Measurements from ENCODE around the gene TBXT. TPM values are rescaled to one million over a fixed set of nuclear protein-coding genes. Genes with fewer than 3 reads are reported as not detected.

Gene TBXT
- total and polyA plus RNA-seq, 2 of the 13 experiments (the other 11 are each of a cell fraction or from before 2014, with no cell fraction given) = not detected

DNA sequence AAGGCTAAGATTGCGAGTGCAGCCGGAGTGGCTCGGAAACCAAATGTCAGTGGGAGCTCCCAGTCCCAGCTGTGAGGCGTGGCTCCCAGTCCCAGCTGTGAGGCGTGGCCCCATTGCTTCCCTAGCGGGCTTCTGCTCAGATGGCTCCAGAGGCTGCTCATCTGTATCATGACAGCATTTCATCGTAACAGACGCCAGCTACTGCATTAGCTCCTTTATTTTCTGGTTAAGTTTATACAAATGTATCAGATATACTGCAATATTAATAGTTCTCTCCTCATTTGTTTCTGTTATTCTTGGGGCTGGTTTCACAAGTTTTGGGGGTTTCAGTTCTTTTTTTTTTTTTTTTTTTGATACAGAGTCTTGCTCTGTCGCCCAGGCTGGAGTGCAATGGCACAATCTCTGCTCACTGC lies 34.7 kb upstream of the TBXT start (continued):
- TF ChIP-seq ZBTB40 (IDR thresholded peaks at IDR 0.05) = no peak
- no peak for TF ChIP-seq ZBTB40 (CRISPR knock-in tag; IDR thresholded peaks at IDR 0.05)

- Histone ChIP-seq H2AFZ (ENCODE audit: low read length) (no peak overlapping the region), H3K4me1 (ENCODE audit: insufficient read depth, low read length) (no peaks in the 10 kb centered on the region), H3K9me3 (ENCODE audit: low read length) (no peaks in the 10 kb centered on the region), H4K20me1 (ENCODE audit: insufficient read depth, low read length) (no peaks in the 10 kb centered on the region), H3K27ac (ENCODE audit: extremely low read length, insufficient read depth, low read length) (no peak overlapping the region), H3K4me3 (replicated peaks in 1 of 3; ENCODE audit: insufficient read depth in 1 of 3, low read depth in 2 of 3, low read length in 3 of 3) (no peak overlapping the region), H3K79me2 (ENCODE audit: insufficient read depth, low read length) (no peaks in the 10 kb centered on the region), H3K9ac (ENCODE audit: insufficient read depth, low read depth, low read length) (no peak overlapping the region), H3K27me3 (ENCODE audit: control insufficient read depth in 1 of 2, insufficient read depth in 2 of 2, low read length in 2 of 2) (peaks cover 2 to 77% of the 10 kb centered on the region in 2 experiments; a peak in 3 of 5 replicates), H3K36me3 (replicated peaks in 1 of 2; ENCODE audit: control insufficient read depth in 1 of 2, insufficient read depth in 2 of 2, low read length in 2 of 2) (no peaks in the 10 kb centered on the region), H3K4me2 (ENCODE audit: low read depth, low read length) (no peak overlapping the region)
- in situ Hi-C loops (cut with HindIII; ENCODE audit: extremely low pct_ligation_motif_present, low pct_unique_long_range_greater_than_20kb) (no loop called here), intact Hi-C loops (cut with micrococcal nuclease; ENCODE audit: unreplicated experiment) (no loop called here)
- DNase-seq (ENCODE audit: low spot score) = no peak
- ChIA-PET CTCF (ENCODE audit: low intra/inter-chr PET ratio, low total read pairs) (no interaction called here), POLR2A (no interaction called here)
- no TSS peak for BruUV-seq (replicated peaks)
- 15% methylated on average over 2 of the region's 2 CpGs for WGBS (ENCODE audit: low lambda C conversion rate)
- ATAC-seq = no peak
- TF ChIP-seq ZSCAN30 (CRISPR knock-in tag; IDR thresholded peaks at IDR 0.05) (no peak), RELA (CRISPR knock-in tag; IDR thresholded peaks at IDR 0.05) (no peak)
- TF ChIP-seq, protein P1, sequence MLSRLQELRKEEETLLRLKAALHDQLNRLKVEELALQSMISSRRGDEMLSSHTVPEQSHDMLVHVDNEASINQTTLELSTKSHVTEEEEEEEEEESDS (CRISPR knock-in tag; IDR thresholded peaks at IDR 0.05; ENCODE audit: borderline replicate concordance) = no peak
- no peak for FAIRE-seq
These were observed 34.2 kb upstream of the TBXT start for GRCh38 chr6:166201878-166202277.
